ENCODE data around the gene MTMR1.

Gene MTMR1

DNA sequence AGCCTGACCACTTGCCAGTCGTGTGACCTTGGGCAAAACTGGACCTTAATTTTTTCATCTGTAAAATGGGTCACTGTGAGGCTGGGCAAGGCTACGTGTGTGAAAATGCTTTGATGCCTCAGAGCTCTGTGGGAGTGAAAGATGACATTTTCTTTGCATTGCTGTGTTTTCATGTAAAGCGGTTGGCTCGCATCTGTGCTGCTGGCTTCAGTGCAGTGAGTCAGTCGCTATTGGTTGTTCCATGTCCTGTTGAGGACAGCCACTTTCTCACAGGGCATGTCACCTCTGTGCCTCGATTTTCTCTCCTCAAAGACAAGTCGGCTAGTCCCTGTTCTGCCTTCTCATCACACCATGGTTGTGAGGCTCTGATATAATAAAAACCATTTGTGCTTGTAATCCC, 4.4 kb downstream of the MTMR1 start:
- no peak for DNase-seq

DNA sequence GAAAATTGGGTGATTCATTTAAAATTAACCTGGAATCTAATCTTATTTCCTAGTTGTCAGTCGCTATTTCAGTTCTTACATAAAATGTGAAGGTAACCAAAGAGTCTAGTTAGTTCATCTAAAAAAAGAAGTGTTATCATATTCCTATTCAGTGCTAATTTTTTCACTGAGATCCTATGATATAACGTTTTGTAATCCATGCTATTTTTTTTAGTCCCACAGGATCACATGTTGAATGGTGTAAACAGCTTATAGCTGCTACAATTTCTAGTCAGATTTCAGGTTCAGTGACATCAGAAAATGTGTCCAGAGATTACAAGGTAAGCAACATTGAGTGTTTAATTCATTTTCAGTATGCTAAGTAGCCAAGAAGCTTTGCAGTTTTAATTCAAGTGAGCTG, 5.8 kb downstream of the MTMR1 start:
- no peak for DNase-seq

DNA sequence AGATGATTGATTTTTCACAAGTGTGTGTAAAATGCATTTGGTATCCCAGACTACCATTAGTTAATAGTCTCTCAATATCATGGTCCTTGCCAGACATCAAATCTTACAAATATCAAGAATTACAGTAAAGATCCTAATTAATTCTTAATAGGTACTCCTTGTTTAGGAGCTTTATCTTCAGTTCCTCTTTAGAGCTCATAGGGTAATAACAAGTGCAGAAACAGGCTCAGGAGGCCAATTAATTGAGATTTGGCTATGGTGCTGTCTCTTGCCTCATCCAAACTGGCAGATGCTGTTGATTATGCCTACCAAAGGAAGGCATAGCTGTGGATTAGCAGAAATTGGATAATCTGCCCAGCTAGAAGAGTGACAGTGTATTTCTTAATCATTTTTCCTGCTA, 6.9 kb downstream of the MTMR1 start:
- DNase-seq, result no peak

DNA sequence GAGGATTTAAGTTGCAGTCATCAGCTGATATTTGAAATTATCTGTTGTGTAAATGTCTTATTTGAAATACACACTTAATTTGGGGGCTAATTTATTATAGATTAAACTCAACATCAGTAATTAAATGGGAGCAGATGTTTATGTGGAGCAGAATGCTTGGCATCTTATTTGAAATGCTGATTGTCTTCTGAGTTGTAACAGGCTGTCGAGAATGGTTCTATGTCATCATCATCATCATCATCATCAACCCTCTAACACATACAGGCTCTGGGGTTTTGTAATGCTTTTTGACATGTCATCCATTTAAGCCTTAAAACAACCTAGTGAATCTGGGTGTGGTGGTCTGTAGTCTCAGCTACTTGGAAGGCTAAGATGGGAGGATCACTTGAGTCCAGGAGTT, 8.2 kb downstream of the MTMR1 start:
- DNase-seq, result no peak

DNA sequence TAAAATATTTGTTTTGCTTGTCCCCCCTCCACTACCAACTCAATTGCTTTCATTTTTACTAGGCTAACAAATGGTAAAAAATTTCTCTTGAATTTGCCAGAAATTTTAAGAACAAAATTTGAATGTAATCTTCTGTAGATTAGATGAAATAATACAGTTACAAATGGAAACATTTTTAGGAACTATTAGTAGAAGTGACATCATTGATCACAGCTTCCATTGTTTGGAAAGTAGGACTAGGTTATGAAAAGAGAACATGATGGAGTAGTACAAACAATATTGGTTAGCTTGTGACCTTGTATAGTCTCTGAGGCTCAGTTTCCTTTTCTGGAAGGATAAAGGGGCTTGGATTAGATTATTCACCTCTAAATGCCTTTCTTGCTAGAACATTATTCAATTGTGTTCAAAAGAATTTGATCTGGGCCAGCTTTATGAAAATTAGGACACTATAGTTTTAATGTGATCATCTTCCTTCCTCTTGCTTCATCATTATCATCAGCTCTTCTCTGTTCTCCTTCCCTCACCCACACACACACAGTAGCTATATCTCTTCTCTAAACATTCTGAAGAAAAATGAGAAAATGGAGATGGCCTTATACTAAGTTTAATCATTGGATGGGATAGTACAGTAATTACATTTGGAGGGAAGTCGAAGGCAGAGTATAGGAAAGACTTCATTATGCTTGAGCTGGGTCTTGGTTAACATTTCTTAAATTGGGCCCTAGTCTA, 9.9 kb downstream of the MTMR1 start:
- DNase-seq, result no peak

DNA sequence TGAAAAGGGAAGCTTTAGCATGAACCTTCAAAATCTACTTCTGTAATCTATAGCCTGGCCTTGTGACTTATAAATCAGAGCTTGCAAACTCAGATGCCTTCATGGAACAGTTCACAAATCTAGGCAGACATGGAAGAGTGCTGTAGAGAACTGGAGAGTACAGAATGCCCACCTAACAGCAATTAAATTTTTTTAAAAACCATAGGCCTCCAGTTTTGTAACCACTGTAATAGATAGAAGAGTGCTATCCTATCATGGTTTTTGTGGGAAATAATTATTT, 10.4 kb downstream of the MTMR1 start:
- DNase-seq, result no peak

DNA sequence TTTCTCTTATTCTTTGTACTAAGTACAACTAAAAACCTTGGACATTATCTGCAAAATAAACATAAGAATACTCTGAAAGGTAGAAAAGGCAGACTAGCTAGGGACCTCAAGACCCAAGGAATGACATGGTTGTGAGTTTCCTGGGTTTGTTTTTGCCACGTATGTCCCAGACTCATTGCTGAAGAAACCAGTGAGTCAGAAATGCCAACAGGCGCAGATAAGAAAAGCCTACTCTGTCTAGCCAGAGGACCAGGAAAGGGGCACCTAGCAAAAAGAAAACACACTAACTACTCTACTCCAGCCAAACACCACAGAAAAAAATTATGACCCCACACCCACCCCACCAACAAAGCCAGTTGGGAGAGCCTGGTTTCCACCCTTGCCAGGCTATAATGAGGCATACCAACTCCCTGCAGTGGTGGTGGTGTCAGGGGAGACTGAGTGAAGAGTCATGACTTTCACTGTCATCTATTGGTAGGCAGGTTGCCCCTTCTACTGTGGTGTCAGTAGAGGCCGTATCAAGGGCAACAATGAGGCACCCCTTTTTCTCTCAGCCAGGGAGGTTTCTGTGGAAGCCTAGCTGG, 10.9 kb downstream of the MTMR1 start:
- DNase-seq, result no peak

DNA sequence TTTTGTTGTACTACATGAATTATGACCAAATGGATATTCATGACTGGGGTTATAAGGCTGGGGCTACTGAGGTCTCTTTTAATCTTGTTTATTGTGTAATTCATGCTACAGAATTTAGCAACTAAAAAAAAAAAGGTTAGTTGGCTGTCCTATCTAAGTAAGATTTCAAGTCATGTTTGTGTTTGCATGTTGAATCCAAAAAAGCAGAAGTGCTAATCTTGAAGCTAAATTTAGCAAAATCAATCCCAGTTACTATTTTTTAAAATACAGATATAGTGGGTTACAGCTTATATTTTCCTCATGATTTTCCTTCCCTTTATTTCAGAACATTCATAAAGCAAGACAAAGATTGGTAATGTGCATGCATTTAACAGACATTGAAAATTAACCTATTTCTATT, 19.4 kb downstream of the MTMR1 start:
- DNase-seq, result no peak

DNA sequence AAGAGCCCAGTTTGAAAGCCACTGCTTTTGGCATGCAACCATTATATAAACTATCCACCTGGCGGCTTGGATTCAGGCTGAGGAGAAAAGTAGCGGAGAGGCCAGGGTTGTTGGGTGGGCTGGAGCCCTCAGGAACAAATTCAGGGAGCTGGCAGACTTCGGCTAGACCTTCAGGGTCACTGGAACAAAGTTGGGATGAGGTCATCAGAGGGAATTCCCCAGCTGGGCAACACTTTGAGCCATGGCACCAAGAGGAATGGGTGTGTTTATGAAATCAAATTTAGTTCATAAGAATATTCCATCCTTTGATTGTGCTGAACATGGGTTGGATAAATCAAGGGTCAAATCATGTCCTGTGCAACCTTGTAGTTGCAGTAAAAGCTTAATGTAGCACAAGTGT, 22.0 kb downstream of the MTMR1 start:
- DNase-seq, result no peak

DNA sequence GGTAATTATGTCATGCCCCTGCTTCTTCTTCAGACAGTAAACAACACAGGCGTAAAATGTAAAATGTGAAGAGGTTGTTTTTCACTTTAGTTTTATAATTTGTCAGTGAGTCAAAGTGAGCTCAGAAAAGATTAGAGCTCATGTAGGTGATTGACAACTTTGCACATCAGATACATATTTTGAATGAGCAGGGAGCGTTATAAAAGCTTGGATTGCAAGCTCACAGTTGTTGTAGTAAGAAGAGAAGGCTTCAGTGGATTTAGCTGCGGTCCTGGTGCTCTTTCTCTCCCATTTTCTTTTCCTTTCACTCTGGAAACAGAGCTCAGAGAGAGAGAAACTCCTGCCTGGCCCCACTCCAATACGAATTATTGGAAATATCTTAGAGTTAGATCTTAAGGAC, 26.4 kb downstream of the MTMR1 start:
- DNase-seq, result no peak

DNA sequence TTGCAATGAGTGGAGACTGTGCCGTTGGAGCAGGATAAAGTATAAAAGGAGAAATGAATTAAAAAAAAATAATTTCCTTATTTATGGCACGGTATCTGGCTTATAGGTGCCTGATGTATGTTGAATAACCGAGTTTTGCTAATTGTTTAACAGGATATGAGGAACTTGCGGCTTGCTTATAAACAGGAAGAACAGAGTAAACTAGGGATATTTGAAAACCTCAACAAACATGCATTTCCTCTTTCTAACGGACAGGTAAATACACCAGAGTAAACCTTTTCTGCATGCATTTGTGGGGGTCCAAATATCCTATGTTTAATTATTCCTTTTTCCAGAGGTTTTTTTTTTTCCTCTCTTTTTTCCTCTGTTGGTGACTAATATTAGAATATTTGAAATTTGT, 36.8 kb downstream of the MTMR1 start:
- DNase-seq, result no peak

DNA sequence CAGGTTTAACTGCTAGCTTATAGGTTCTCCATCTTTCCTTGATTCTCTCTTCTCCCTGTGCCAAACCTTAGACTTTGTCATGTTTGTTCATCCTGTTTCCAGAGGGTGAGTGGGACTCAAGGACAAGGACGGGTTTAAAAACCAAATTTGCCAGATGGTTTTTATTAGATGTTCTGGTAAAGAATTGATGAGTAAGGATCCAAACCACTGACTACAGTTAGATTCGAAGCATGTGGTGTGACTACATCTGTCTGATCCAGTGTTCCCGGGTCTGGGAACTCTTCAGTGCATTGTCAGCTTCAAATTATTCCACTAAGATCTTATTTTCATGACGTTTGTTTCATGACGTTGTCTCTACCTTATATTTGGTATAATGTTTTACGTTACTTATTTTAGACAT, 37.5 kb downstream of the MTMR1 start:
- no peak for DNase-seq

DNA sequence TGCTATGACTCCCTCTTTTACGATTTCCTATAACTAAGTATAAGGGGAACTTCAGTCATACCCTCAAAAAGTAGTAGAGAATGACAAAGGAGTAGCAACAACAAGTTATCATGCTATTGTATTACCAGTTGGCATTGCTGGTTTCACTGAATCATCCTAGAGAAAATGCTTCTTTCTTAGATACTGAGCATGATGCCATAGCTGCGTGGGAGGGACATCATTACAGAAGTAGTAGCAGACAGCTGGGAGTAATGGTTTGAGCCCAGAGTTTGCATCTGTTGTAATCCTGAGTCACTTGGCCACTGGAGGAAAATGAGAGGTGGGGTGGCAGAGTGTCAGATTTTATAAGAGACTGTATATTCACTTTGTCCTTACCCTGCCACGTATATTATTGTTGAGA, 38.6 kb downstream of the MTMR1 start:
- DNase-seq, result no peak

DNA sequence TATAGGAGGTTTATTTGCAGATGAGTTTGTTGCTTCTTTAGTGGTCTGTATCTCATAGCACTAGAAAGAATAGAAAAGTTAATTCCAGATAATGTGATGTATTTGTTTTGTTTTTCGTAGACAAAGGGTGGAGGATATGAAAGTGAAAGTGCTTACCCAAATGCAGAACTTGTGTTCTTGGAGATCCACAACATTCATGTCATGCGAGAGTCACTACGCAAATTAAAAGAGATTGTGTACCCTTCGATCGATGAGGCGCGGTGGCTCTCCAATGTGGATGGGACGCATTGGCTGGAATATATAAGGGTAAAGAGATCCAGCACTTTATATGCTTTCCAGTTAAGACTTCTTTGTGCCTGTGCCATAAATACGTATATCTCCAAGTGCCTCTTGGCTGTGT, 43.3 kb downstream of the MTMR1 start:
- DNase-seq, result no peak

DNA sequence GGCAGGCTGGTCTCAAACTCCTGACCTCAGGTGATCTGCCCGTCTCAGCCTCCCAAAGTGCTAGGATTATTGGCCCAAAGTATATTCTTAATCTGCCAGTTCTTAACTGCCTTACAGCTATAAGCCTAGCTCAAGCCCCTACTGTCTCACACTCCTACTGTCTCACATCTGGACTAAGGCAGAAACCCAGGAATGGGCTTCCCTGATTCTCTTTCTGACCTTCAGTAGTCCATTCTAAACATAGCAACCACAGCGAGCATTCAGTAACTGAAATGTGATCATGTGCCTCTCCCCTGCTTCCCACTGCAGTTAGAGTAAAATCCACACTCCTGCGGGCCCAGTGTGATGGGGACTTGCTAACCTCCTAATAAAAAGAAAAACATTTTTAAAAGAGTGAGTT, 58.9 kb downstream of the MTMR1 start:
- no peak for DNase-seq

DNA sequence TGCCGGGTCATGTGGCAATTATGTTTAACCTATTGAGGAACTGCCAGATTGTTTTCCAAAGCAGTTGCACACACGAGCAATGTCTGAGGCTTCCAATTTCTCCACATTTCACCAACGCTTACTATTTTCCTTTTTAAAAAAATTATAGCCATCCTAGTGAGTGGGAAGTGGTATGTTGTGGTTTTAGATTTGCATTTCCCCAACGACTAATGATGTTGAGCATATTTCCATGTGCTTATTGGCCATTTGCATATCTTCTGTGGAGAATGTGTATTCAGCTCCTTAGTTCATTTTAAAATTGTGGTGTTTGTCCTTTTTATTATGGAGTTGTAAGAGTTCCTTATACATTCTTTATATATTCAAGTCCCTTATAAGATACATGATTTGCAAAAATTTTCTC, 60.2 kb downstream of the MTMR1 start:
- no peak for DNase-seq

DNA sequence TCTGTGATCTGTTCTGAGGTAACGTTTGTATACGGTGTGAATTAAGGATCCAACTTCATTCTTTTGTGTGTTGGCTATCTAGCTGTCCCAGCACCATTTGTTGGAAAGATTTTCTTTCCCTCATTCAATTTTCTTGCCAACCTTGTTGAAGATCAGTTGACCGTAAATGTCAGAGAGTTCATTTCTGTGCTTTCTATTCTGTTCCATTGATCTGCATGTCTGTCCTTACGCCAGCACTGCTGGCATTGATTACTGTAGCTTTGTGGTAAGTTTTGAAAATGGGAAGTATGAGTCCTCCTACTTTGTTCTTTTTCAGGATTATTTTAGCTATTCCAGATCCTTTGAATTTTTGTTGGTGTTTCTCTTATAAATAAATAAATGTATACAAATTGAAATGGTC, 60.8 kb downstream of the MTMR1 start:
- no peak for DNase-seq

DNA sequence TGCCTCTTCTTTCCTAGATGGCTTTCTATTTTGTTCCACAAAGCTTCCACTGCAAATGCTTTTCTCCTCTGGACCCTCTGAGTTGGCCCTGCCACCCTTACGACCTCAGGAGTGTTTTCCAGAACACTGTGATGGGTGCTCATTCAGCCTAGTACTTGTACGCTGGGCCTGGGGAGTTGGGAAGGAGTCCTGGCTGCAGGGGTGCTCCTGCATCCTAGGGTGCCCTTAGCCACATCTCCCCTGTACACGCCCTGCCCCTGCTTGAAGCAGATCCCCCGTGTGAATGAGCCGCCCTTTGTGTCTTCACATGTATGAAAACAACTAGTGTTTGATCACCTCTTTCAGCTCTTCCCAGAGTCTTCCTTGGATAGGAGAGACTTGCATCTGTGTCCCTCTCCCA, 64.2 kb downstream of the MTMR1 start:
- DNase-seq, result no peak

DNA sequence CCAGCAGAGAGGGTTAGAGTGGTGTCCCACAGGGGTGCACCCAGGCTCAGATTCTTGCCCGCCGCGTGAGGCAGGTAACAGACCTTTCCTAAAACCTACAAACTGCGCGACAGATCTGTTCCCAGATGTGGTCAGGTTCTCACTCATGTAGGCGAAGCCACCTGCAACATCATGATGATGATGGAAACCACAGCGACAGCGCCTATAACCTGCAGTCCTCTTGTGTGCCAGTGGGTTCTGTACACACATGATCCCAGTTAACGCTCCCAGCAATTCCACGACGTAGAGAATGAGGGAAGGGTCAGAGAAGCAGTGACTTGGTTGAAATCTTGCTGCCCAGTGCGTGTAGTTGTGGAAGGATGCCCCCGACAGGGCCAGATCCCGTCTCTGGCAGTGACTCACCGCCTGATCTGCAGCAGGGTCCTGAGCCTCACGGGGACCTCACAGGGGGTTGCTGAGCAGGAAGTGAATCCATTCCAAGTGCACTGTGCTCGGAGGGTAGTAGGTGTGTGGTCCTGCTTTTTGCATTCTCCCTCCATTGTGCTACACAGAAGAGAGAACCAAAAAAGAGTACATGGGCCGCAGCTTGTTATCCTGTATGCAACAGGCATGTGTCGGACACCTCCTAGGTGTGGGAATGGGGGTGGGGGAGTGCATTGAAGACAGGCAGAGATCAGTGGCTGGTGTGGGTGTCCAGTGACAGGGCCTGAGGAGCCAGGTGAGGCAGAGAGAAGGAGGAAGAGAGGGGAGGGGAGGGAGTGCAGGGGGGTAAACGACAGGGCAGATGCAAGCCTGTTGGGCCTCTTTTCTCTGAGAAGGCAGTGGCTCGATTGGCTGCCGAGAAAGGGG, 66.6 kb downstream of the MTMR1 start:
- no peak for DNase-seq

DNA sequence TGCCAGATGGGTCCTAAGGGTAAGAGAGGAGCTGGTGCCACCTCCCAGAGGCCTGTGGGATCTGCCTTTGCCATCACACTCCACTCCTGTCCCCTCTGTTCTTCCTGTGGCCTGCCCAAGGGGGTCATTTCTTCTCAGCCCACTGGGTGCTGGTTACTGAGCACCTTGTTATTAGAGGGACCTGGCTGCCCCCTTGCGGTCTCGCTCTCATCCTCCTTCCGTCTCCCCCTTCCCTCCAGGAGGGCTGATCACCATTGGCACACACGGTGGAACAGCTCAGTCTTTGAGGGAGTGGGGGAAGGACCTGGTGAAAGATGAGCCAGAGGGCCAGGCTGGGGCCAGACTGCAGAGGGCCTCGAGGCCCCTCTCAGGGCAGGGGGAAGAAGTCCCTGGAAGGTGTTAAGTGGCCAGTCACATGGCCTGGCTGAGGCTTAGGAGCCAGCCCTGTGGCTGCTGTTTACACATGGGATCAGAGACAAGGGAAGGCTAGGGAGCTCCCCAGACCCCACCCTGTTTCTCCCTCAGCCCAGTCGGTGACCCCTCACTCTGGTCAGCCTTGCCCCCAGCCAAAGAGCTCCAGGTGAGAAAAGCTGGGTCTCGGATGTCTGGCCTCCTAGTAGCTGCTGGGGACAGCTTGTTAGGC, 68.1 kb downstream of the MTMR1 start:
- no peak for DNase-seq

DNA sequence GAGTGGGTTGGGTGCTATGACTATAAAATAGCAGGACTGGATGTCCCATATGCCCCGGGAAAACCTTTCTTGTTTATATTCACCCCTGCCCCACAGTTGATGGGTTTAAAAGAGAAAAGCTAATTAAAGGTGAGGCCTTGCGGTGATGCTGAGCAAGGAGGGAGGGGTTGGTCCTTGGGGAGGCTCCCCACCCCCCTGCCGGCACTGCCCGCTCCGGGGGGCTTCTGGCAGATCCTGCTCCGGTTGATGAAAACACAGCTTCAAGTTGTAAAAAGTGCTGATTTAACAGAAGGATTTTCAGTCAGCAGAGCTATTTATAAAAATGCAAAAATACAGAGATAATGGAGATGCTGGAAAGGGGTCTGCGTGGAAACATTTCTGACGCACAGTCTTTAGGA, 68.6 kb downstream of the MTMR1 start:
- DNase-seq, result no peak

DNA sequence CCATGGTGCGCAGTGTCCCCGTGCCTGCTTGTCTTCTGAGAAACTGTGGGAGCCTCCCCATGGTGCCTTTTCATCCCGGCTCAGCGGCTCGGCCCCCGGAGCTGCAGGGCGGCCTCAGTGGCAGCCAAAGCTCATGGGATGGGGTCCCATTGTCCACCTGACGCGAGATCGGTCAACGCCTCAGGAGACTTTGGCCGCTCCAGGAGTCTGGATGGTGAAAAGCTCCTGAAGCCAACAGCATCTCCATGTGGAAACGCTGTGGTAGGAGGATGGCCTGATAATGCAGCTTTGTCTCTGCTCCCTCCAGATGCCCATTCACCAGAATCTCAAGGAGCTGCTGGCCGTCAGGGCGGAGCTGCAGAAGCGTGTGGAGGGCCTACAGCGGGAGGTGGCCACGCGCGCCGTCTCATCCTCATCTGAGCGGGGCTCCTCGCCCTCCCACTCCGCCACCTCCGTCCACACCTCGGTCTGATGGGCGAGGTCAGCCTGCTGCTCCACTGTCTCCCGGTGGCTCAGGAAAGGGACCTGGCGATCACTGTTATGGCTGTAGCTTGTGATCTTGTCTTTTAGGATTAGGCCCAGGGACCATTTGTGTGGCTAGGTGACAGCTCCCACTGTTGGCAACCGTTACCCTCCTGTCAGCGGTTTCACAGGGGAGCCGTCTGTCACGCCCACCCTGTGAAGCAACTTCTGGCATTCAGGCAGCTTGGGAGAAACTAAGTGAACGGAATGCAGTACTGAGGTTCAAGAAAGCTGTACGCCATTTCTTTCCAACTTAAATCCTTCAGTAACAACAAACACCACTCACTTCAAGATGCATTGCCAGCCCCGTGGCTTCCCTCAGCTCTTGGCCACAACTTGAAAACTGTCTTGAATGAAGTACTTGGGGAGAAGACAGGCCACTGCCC, 69.3 kb downstream of the MTMR1 start:
- DNase-seq, result no peak

DNA sequence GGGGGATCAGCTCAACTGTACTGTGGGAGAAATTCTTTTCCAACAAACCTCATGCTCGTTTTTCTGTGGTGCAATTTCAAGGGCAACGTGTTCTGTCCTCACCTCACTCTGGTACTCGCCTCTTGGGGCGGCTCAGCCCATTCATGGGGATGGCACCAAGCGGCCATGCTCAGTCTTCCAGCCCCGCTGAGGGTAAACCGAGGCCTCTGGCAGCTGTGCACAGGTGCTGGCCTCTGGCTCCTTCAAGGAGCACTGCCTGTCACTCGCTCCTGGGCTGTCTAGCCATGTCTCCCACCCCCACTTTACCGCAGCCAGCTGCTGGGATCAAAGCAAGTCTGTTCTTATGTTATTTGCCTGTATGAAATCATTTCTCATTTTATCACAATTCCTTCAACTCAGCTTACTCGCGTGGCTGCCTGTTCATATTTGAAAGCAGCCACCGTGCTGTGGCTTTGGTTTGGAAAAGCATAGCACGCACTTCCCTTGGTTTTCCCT, 70.2 kb downstream of the MTMR1 start:
- no peak for DNase-seq
